Measurements from ENCODE around the gene HSF2BP.

The HSF2BP gene

DNA sequence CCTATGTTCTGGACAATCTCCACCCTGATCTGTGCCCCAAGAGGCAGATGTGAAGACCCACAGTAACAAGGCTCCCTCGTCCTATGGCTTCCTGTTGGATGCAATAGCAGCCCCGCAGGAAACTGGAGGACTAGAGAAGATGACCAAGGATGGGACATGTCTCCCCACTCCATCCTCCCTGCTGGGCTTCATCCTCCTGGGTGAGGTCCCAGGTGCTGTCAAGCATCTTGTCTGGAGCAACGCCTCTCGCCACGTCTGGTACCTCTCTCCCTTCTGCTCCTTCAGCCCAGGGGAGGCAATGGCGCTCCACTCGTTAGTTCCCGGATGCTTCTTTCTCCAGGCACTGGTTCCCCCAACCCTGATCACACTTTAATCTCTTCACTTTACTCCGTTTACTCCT lies 11.1 kb downstream of the HSF2BP start:
- DNase-seq = no peak

DNA sequence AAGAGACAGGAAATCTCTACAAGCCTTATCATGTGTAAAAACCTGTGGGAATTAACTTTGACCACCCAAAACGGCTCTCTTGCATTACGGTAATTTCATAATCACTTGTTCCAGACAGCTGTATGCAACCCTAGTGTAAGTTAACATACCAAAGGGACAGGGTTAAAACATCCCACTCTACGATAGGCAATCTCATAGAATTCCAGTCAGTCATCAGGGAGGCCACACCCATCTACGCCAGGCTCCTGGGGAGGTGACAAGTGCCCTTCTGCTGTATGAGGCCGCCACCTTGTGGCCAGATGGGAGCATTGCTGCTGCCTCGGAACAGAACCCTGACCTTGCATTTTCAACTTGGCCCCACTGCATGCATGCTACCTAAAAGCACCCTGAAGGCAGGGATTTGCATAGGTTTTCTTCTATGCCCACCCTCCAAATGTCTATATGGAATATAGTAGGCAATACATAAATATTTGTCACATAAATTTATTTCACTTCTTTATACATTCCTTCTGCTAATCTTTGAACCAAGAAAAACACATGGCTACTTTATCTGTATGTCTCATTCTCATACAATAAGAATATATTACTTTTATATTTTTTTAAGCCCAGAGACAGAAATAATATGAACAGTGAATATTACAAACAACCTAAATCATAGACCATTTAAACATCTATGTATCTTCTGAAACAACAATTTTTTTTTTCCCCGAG lies 12.6 kb downstream of the HSF2BP start:
- peak; percentile 94 for DNase-seq

- DNase-seq = no peak
These were observed 13.3 kb downstream of the HSF2BP start for GRCh38 chr21:43645976-43646375.

- peak; percentile 45 for DNase-seq
These were observed 14.0 kb downstream of the HSF2BP start for GRCh38 chr21:43645136-43645891.

DNA sequence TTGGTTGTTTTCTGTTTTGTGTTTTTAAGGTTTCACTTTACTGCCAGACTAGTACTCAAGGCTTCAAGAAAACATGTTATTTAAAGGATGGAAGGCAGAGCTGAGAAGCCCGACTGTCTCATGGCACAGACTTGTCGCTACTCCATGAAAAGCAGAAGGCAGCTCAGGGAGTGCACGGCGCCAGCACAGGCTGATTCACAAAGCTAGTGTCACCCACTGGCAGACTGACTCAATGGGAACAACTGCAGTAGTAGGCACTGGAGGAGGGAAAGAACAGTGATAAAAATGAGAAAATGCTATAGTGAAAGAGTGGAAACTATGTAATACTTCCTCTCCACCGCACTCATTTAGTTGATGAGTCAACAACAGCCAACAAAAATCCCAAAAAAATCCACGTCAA lies 14.7 kb downstream of the HSF2BP start:
- no peak for DNase-seq

- no peak for DNase-seq
These were observed 15.2 kb downstream of the HSF2BP start for GRCh38 chr21:43644071-43644470.

- peak; percentile 72 for DNase-seq
These were observed 16.1 kb downstream of the HSF2BP start for GRCh38 chr21:43643193-43643592.

DNA sequence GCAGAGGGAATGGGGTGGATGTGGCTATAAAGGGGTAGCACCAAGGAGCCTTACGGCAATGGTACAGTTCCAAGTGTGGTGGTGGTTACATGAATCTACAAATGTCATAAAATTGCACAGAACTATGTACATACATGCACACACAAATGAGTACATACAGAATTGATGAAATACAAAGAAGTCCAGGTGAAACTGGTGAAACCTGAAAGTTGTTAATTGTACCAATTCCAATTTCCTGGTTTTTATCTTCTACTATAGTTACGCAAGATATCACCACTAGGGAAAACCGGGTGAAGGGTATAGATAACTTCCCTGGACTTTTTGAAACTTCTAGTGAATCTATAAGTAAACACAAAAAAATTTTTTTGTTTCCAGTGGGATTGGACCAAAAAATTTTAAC lies 18.9 kb downstream of the HSF2BP start:
- no peak for DNase-seq

- no peak for DNase-seq
These were observed 19.6 kb downstream of the HSF2BP start for GRCh38 chr21:43639470-43640353.

GRCh38 chr21:43637530-43638158 lies 21.6 kb downstream of the HSF2BP start:
- no peak for DNase-seq

GRCh38 chr21:43635436-43635835 lies 23.9 kb downstream of the HSF2BP start:
- DNase-seq = no peak

DNA sequence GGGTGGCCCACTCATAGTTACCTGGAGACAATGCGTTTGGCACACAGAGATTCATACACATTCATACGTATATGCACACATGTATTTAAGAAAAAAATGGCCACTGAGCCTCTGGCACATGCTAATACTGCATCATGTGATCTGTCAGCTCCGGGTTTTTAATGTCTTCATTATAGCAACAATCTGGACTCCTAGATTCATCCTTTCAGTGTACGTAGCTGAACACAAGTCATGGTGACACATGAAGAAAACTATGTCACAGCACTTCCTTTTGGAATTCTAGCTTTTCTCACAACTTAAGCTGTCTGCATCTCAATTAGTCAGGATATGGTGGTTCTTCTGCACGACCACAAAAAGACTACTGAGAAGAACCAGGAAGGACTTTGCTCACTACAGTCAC lies 24.7 kb downstream of the HSF2BP start:
- DNase-seq = no peak

GRCh38 chr21:43632373-43632905 lies 26.8 kb downstream of the HSF2BP start:
- DNase-seq = no peak

DNA sequence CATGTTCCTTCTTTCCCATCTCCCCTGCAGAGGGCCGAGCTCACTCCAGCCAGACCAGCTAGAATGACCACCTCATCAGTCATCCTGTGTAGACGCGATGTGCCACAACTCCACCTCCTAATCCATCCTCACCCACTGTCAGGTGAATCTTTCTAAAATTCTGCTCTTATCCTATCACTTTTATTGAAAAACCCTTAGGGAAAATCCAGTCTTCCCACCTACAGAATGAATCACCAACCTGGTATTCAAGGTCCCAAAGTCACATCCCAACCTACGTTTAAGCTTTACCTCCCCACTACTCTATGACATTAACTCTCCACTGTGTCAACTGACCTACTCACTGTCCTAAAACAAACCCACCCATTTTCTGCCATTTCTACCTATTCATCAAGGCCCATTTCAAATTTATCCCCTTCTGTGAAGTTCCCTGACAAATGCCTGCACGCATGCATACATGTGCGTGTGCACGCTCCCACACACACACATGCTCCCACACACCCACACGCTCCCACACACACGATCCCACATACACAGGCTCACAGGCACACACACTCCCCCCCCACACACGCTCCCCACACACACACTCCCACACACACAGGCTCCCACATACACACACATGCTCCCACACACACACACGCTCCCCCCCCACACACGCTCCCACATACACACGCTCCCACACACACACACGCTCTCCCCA lies 27.7 kb downstream of the HSF2BP start:
- DNase-seq = no peak

DNA sequence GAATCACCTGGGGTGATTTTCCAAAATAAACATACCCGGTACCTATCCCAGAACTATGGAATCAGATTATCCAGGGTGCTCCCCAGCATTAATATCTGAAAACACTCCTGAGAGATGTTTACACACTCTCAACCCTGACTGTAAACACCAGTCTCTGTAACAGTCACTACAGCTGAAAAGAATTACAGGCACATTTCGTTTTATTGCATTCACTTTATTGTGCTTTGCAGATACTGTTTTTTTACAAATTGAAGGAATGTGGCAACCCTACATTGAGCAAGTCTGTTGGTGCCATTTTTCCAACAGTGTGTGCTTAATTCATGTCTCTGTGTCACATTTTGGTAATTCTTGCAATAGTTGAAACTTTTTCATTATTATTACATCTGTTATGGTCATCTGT lies 31.8 kb downstream of the HSF2BP start:
- no peak for DNase-seq

- no peak for DNase-seq
These were observed 32.9 kb downstream of the HSF2BP start for GRCh38 chr21:43626390-43626789.

GRCh38 chr21:43624339-43624738 lies 34.9 kb downstream of the HSF2BP start:
- no peak for DNase-seq

GRCh38 chr21:43623588-43623987 lies 35.7 kb downstream of the HSF2BP start:
- DNase-seq = no peak

GRCh38 chr21:43622796-43623195 lies 36.5 kb downstream of the HSF2BP start:
- peak; percentile 59 for DNase-seq

DNA sequence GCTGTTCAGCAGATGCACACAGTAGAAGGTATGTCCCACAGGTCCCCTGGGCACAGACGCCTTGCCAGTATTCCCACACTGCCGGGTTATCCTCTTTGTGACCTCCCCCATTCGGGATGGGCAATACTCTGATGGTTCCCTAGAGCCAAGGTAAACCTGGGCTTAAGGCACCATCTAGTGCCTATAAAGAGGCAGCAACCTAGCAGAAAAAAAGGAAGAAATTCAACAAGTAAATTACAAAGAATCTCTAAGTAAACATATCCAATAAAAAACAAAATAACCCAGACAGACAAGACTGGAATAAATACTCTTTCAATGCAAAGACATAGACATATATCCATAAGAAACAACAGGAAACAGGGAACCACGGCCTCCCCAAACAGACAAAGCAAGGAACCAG lies 39.4 kb downstream of the HSF2BP start:
- DNase-seq = peak; percentile 17

- DNase-seq = no peak
These were observed 39.9 kb downstream of the HSF2BP start for GRCh38 chr21:43619344-43619743.

DNA sequence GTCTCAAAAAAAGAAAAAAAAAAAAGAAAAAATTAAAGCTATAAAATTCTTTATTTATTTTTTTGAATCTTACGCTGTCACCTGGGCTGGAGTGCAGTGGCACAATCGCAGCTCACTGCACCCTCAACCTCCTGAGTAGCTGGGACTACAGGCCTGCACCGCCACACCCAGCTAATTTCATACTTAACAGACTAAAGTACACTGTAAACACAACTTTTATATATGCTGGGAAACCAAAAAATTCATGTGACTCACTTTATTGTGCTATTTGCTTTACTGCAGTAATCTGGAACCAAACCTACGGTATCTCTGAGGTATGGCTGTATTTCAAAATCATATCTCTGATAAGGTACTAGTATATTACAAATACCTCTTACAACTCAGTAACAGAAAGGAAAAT lies 40.3 kb downstream of the HSF2BP start:
- DNase-seq = no peak

All from NCI-H2171 treated with DMSO at 0.1 percent for 48 hours (cell line).